Activated CD8-positive, alpha-beta memory T cell treated with anti-CD3 and anti-CD28 coated beads, Interleukin-2, amount 50 U/mL, for 24 hours (primary cell): ENCODE measurements around the gene NDUFA1.
"Not testable (repeated sequence)": the region's sequence is repeated elsewhere in the genome, so short reads cannot be mapped to it uniquely, and the experiment has no call there.

ENCODE experiments used
- DNase-seq: peaks from one replicate; pipeline ENCODE4 v3.0.0-alpha.2; 2020; ENCODE audit errors: extremely low read depth

The NDUFA1 gene

GRCh38 chrX:119900976-119901375, 29.3 kb downstream of the NDUFA1 start:
- DNase-seq: no peak

- DNase-seq: no peak
These were observed 44.7 kb downstream of the NDUFA1 start for GRCh38 chrX:119916310-119916709.

GRCh38 chrX:119917877-119918276, 46.2 kb downstream of the NDUFA1 start:
- no peak for DNase-seq

- no peak for DNase-seq
These were observed 48.4 kb downstream of the NDUFA1 start for GRCh38 chrX:119919835-119920585.

GRCh38 chrX:119922391-119922790, 50.8 kb downstream of the NDUFA1 start:
- DNase-seq: not testable (repeated sequence)
